BLaER1 (cell line): Measurements from ENCODE around the gene PYDC1.
"Not testable (repeated sequence)": the region's sequence is repeated elsewhere in the genome, so short reads cannot be mapped to it uniquely, and the experiment has no call there.

ENCODE experiments used
- H3K27ac ChIP-seq: shearing (Covaris generic); formaldehyde crosslinking; 2 replicates; pipeline ENCODE4 v1.8.1; 2022
- H3K27me3 ChIP-seq: shearing (Covaris generic); formaldehyde crosslinking; 2 replicates; pipeline ENCODE4 v1.8.1; 2022
- H3K36me3 ChIP-seq: shearing (Covaris generic); formaldehyde crosslinking; 2 replicates; pipeline ENCODE4 v1.8.1; 2022
- H3K4me1 ChIP-seq: shearing (Covaris generic); formaldehyde crosslinking; 2 replicates; pipeline ENCODE4 v1.8.1; 2022
- H3K4me2 ChIP-seq: shearing (Covaris generic); formaldehyde crosslinking; 2 replicates; pipeline ENCODE4 v1.8.1; 2022
- H3K4me3 ChIP-seq: shearing (Covaris generic); formaldehyde crosslinking; 2 replicates; pipeline ENCODE4 v1.8.1; 2022
- H3K9ac ChIP-seq: shearing (Covaris generic); formaldehyde crosslinking; 2 replicates; pipeline ENCODE4 v1.8.1; 2022
- H3K9me3 ChIP-seq: shearing (Covaris generic); formaldehyde crosslinking; 2 replicates; pipeline ENCODE4 v1.8.1; 2022
- H4K20me1 ChIP-seq: shearing (Covaris generic); formaldehyde crosslinking; 2 replicates; pipeline ENCODE4 v1.8.1; 2022
- Cebpa-rat ChIP-seq: shearing (Covaris generic); IDR thresholded peaks from 2 replicates; pipeline ENCODE4 v1.8.1; 2022

Gene PYDC1

DNA sequence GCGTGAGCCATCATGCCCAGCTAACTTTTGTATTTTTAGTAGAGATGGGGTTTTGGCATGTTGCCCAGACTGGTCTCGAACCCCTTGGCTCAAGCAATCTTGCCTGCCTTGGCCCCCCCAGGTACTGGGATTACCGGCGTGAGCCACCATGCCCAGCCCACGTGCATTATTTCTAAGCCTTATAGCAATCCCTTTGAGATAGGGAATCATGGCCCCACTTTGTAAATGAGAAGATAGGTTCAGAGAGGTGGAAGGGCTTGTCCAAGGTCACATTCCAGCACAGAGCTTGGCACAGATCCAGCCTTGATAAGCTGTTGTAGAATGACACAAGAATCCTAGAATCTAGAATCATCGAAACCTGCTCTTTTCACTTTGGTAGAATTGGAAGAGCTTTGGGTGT, 10.2 kb downstream of the PYDC1 start:
- Histone ChIP-seq H3K27ac (no peak overlapping the region), H3K9me3 (no peaks in the 10 kb centered on the region), H3K4me1 (peaks cover 46% of the 10 kb centered on the region), H3K4me2 (peak overlapping the region; percentile 13; the same call in 1 of the 2 replicates), H4K20me1 (no peaks in the 10 kb centered on the region), H3K27me3 (no peaks in the 10 kb centered on the region), H3K4me3 (no peak overlapping the region), H3K9ac (no peak overlapping the region), H3K36me3 (no peaks in the 10 kb centered on the region)
- no peak for TF ChIP-seq Cebpa-rat

GRCh38 chr16:31204871-31205666, 11.9 kb downstream of the PYDC1 start:
- no peaks in the 10 kb centered on the region for H3K27me3 ChIP-seq

DNA sequence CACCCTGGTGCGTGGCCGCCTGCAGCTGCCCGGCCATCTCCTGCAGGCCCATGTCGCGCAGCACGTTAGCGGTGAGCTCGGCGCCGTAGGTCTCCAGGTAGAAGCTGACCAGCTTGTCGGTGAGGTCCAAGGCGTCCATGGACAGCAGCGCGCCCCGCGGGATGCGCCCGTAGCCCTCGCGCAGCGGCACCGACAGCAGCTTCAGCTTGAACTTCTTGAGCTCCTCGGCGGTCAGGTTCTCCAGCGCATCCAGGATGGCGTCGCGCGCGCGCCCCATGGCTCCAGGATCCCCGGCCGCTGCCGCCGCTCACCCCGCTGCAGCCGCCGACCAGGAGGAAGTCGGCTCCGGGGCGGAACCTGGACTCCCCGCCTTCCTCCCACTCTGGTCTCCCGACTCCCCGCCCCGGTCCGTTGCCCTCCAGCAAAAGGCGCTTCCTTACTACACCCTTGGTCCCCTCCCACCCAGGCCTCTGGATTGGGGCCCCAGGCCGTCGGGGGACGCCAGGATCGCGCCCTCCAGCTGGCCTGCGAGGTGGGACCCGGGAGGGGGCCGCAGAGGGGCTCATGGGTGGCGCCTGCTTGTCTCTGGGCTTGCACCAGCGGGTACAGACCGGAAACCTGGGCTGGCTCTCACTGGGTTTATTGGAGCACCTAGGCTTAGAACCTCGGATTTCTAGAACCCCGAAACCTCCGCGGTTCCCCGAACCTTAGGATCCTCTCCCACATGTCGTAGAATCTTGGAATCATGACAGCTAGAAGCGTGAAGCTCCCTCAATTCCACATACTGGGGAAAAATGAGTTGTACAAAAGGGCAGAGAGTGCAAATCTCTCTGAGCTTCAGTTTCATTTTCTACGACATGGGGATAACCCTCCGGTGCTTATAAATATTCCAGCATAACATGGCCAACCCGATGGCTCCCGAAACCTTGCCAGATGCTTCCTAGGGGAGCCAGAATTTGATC, 14.2 kb downstream of the PYDC1 start, which contains the start of gene PYCARD:
PYCARD (minus strand) TSS at position 347 of the 962 bp plus-strand sequence; CDS start at position 277, 70 bp downstream.
- Histone ChIP-seq H3K9ac (peak within 1 kb of the TSS; percentile 87), H3K27me3 (no peaks in the 10 kb centered on the region), H3K27ac (peak within 1 kb of the TSS; percentile 89), H3K4me1 (peaks cover 72% of the 10 kb centered on the region), H3K36me3 (peaks cover 27% of the 10 kb centered on the region), H4K20me1 (peaks cover 40% of the 10 kb centered on the region), H3K4me2 (peak within 1 kb of the TSS; percentile 98), H3K4me3 (peak within 1 kb of the TSS; percentile 92), H3K9me3 (no peaks in the 10 kb centered on the region)
- no peak for TF ChIP-seq Cebpa-rat

More at GRCh38 chr16:31204871-31205666, 11.9 kb downstream of the PYDC1 start:
- peaks cover 58% of the 10 kb centered on the region for H3K4me1 ChIP-seq
- H3K4me2 ChIP-seq, result 0 out of 2 replicates have a peak overlapping the region, but pooled peaks have one; percentile 98
- H3K36me3 ChIP-seq, result peaks cover 3% of the 10 kb centered on the region; the same call in 1 of the 2 replicates
- H3K9me3 ChIP-seq, result no peaks in the 10 kb centered on the region
- H3K9ac ChIP-seq, result no peak overlapping the region
- no peak overlapping the region for H3K27ac ChIP-seq
- no peak overlapping the region for H3K4me3 ChIP-seq
- peaks cover 16% of the 10 kb centered on the region for H4K20me1 ChIP-seq
- no peak for TF ChIP-seq Cebpa-rat

- Histone ChIP-seq H3K4me2 (peak overlapping the region; percentile 98), H4K20me1 (peaks cover 49% of the 10 kb centered on the region), H3K9me3 (no peaks in the 10 kb centered on the region), H3K9ac (peak overlapping the region; percentile 87), H3K36me3 (peaks cover 35% of the 10 kb centered on the region), H3K4me3 (peak overlapping the region; percentile 92), H3K27me3 (no peaks in the 10 kb centered on the region), H3K27ac (peak overlapping the region; percentile 89), H3K4me1 (peaks cover 70% of the 10 kb centered on the region)
- TF ChIP-seq Cebpa-rat, result no peak
Measured at GRCh38 chr16:31201582-31202413, 15.1 kb downstream of the PYDC1 start.

GRCh38 chr16:31200821-31201568, 15.9 kb downstream of the PYDC1 start:
- peak overlapping the region; percentile 89; the same call in 1 of the 2 replicates for H3K27ac ChIP-seq
- H3K9ac ChIP-seq, result peak overlapping the region; percentile 87; the same call in 1 of the 2 replicates
- no peak for TF ChIP-seq Cebpa-rat
- H3K9me3 ChIP-seq, result no peaks in the 10 kb centered on the region
- H3K4me1 ChIP-seq, result peaks cover 65% of the 10 kb centered on the region
- H3K36me3 ChIP-seq, result peaks cover 43% of the 10 kb centered on the region
- no peaks in the 10 kb centered on the region for H3K27me3 ChIP-seq
- peaks cover 57% of the 10 kb centered on the region for H4K20me1 ChIP-seq
- peak overlapping the region; percentile 92 for H3K4me3 ChIP-seq
- peak overlapping the region; percentile 98 for H3K4me2 ChIP-seq

GRCh38 chr16:31200111-31200510, 16.8 kb downstream of the PYDC1 start:
- Histone ChIP-seq H3K4me1 (peaks cover 65% of the 10 kb centered on the region), H3K36me3 (peaks cover 52% of the 10 kb centered on the region), H3K4me2 (peak overlapping the region; percentile 98), H4K20me1 (peaks cover 66% of the 10 kb centered on the region)
- H3K27ac ChIP-seq, H3K4me3 ChIP-seq, H3K9ac ChIP-seq, H3K27me3 ChIP-seq, H3K9me3 ChIP-seq: not testable (repeated sequence)

DNA sequence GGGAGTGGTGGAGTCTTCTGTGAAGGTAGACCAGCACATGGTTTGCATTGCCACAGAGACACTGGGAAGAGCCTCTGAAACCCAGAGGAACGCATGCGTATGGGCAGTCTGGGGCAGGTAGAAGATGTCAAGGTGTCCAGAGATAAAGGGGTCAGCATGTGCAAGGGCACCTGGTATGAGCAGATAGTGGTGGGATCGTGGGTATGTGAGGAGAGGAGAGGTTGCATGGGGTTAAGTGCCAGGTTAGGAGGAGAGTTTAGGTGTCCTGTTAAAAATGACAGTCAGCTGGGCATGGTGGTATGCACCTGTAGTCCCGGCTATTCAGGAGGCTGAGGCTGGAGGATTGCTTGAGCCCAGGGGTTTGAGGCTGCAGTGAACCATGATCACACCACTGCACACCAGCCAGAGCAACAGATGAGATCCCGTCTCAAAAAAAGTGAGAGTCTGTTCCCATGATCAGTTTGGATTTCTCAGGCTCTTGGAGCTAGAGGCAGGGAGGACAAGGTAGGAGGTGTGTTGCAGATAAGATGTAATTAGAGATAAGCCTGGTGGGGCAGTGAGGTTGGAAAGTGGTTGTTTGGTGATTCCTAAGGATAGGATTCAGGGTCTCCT, 17.4 kb downstream of the PYDC1 start:
- Histone ChIP-seq H3K27ac (no peak overlapping the region), H3K9me3 (no peaks in the 10 kb centered on the region), H3K27me3 (no peaks in the 10 kb centered on the region), H4K20me1 (peaks cover 71% of the 10 kb centered on the region), H3K4me1 (peaks cover 59% of the 10 kb centered on the region), H3K4me2 (peak overlapping the region; percentile 98), H3K9ac (no peak overlapping the region), H3K36me3 (peaks cover 58% of the 10 kb centered on the region), H3K4me3 (no peak overlapping the region)
- TF ChIP-seq Cebpa-rat, result no peak

- H3K36me3 ChIP-seq, result peaks cover 69% of the 10 kb centered on the region
- H3K9ac ChIP-seq, result peak overlapping the region; percentile 23; the same call in 1 of the 2 replicates
- TF ChIP-seq Cebpa-rat, result no peak
- no peaks in the 10 kb centered on the region for H3K27me3 ChIP-seq
- peaks cover 47% of the 10 kb centered on the region for H3K4me1 ChIP-seq
- H3K4me3 ChIP-seq, result no peak overlapping the region
- H3K4me2 ChIP-seq, result no peak overlapping the region
- H3K9me3 ChIP-seq, result no peaks in the 10 kb centered on the region
- no peak overlapping the region for H3K27ac ChIP-seq
- H4K20me1 ChIP-seq, result peaks cover 83% of the 10 kb centered on the region
Measured at GRCh38 chr16:31198207-31198882, 18.6 kb downstream of the PYDC1 start.
